Measurements from ENCODE around the gene GPI.
A peak's percentile ranks its signal among the peaks of the same experiment; 100 is the strongest.

The GPI gene

DNA sequence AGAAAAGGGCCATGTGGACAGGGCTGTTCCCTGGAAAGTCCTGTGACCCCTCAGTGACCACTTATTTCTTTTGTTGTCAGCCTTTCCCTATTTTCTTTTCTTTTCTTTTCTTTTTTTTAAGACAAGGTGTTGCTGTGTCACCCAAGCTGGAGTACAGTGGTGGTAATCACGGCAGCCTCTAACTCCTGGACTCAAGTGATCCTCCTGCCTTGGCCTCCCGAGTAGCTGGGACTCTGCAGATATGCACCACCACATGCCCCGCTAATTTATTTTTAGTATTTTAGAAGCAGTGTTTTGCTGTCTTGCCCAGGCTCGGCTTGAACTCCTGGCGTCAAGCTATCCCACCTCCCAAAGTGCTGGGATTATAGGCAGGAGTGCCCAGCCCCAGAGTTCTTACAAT, 1.1 kb upstream of the GPI start:
- Histone ChIP-seq H4K20me1 (ENCODE audit: insufficient read depth, low read length) (peaks cover 24% of the 10 kb centered on the region), H3K36me3 (replicated peaks; ENCODE audit: low read depth, low read length) (peaks cover 32% of the 10 kb centered on the region), H3K27ac (ENCODE audit: low read length) (no peak overlapping the region), H3K4me3 (ENCODE audit: low read length) (peak overlapping the region; percentile 91), H2AFZ (ENCODE audit: low read depth, low read length) (no peak overlapping the region), H3K79me2 (ENCODE audit: low read length) (peaks cover 39% of the 10 kb centered on the region), H3K27me3 (ENCODE audit: low read depth, low read length) (no peaks in the 10 kb centered on the region), H3K4me2 (ENCODE audit: low read length) (peak overlapping the region; percentile 80), H3K9ac (ENCODE audit: low read length) (0 out of 2 replicates have a peak overlapping the region, but pooled peaks have one; percentile 62), H3K4me1 (ENCODE audit: low read length) (peaks cover 33% of the 10 kb centered on the region), H3K9me3 (ENCODE audit: insufficient read depth, low read length) (no peaks in the 10 kb centered on the region)
- no peak for TF ChIP-seq EZH2phosphoT487 (IDR thresholded peaks at IDR 0.05; ENCODE audit: low read depth)
- TF ChIP-seq, protein P1, sequence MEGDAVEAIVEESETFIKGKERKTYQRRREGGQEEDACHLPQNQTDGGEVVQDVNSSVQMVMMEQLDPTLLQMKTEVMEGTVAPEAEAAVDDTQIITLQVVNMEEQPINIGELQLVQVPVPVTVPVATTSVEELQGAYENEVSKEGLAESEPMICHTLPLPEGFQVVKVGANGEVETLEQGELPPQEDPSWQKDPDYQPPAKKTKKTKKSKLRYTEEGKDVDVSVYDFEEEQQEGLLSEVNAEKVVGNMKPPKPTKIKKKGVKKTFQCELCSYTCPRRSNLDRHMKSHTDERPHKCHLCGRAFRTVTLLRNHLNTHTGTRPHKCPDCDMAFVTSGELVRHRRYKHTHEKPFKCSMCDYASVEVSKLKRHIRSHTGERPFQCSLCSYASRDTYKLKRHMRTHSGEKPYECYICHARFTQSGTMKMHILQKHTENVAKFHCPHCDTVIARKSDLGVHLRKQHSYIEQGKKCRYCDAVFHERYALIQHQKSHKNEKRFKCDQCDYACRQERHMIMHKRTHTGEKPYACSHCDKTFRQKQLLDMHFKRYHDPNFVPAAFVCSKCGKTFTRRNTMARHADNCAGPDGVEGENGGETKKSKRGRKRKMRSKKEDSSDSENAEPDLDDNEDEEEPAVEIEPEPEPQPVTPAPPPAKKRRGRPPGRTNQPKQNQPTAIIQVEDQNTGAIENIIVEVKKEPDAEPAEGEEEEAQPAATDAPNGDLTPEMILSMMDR (IDR thresholded peaks at IDR 0.05; ENCODE audit: low read depth, low read length), result no peak

DNA sequence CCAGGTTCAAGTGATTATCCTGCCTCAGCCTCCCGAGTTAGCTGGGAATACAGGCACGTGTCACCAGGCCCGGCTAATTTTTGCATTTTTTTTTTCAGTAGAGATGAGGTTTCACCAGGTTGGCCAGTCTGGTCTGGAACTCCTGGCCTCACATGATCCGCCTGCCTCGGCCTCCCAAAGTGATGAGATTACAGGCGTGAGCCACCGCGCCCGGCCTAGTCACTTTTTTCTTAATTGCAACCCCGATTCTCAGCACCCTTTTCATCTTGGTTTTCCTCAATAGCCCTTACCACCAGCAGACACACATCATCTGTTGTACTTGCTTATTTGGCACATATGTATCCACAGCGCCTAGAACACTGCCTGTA, 550 bp upstream of the GPI start:
- peak overlapping the region; percentile 62 for H3K9ac ChIP-seq (ENCODE audit: low read length)

DNA sequence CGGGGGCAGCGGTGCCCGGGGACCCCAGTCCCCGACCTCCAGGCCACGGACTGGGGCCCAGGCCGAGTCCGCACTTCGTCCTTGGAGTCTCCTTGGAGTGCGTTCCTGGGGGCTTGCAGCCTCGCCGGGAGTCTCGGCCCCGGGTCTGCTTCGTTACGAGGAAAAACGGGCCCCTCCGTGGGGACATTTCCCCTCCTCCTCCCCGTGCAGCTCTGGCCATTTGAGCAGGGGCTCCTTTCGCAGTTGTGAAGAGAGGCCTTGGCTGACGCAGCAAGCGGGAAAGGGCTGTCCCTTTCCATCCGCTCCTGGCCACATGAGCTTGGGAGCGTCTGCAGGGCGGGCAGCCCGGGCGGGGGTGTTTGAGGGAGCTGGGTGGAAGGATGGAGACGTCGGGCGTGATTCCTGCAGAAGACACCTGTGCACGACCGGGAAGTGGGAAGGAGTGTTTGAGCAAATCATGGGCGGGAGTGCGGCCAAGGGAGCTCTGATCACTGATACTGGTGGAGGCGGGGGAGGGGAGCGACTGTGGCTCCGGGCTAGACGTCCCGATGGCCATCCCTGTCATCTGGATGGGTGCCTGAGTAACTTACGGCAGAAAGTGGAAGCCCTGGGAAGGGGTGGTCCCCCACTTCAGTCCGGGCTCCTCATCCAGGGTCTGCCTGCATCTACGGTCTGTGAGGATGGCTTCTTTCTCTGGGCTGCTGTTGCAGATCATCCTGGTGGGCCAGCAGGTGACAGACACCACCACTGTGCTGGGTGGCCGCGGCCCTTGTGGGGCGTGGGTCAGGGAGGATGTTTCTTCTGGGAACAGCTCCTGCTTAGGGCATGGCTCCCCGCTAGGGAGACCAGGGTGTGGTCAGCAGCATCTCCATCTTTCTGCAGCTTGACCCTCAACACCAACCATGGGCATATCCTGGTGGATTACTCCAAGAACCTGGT, 736 bp downstream of the GPI start:
- H2AFZ ChIP-seq (ENCODE audit: low read depth, low read length), result peak overlapping the region; percentile 32; the same call in 1 of the 2 replicates
- H3K9ac ChIP-seq (ENCODE audit: low read length), result peak overlapping the region; percentile 94
- H3K36me3 ChIP-seq (replicated peaks; ENCODE audit: low read depth, low read length), result peaks cover 49% of the 10 kb centered on the region
- TF ChIP-seq EZH2phosphoT487 (IDR thresholded peaks at IDR 0.05; ENCODE audit: low read depth), result no peak
- TF ChIP-seq, protein P1 (IDR thresholded peaks at IDR 0.05; ENCODE audit: low read depth, low read length), result no peak
- peak overlapping the region; percentile 99 for H3K4me2 ChIP-seq (ENCODE audit: low read length)
- H3K27ac ChIP-seq (ENCODE audit: low read length), result peak overlapping the region; percentile 39
- H3K9me3 ChIP-seq (ENCODE audit: insufficient read depth, low read length), result no peaks in the 10 kb centered on the region
- peak overlapping the region; percentile 91 for H3K4me3 ChIP-seq (ENCODE audit: low read length)
- H3K79me2 ChIP-seq (ENCODE audit: low read length), result peaks cover 57% of the 10 kb centered on the region
- peaks cover 20% of the 10 kb centered on the region for H3K4me1 ChIP-seq (ENCODE audit: low read length)
- peaks cover 30% of the 10 kb centered on the region for H4K20me1 ChIP-seq (ENCODE audit: insufficient read depth, low read length)
- H3K27me3 ChIP-seq (ENCODE audit: low read depth, low read length), result no peaks in the 10 kb centered on the region

More for the DNA sequence above, 550 bp upstream of the GPI start:
- H3K9me3 ChIP-seq (ENCODE audit: insufficient read depth, low read length), result no peaks in the 10 kb centered on the region
- peak overlapping the region; percentile 68; the same call in 1 of the 2 replicates for H2AFZ ChIP-seq (ENCODE audit: low read depth, low read length)
- H3K27ac ChIP-seq (ENCODE audit: low read length), result 0 out of 2 replicates have a peak overlapping the region, but pooled peaks have one; percentile 13
- TF ChIP-seq, protein P1 (IDR thresholded peaks at IDR 0.05; ENCODE audit: low read depth, low read length), result no peak
- TF ChIP-seq EZH2phosphoT487 (IDR thresholded peaks at IDR 0.05; ENCODE audit: low read depth), result no peak
- peak overlapping the region; percentile 91 for H3K4me3 ChIP-seq (ENCODE audit: low read length)
- H3K4me2 ChIP-seq (ENCODE audit: low read length), result peak overlapping the region; percentile 80
- H3K27me3 ChIP-seq (ENCODE audit: low read depth, low read length), result no peaks in the 10 kb centered on the region
- H3K4me1 ChIP-seq (ENCODE audit: low read length), result peaks cover 32% of the 10 kb centered on the region
- H4K20me1 ChIP-seq (ENCODE audit: insufficient read depth, low read length), result peaks cover 24% of the 10 kb centered on the region
- H3K79me2 ChIP-seq (ENCODE audit: low read length), result peaks cover 45% of the 10 kb centered on the region
- H3K36me3 ChIP-seq (replicated peaks; ENCODE audit: low read depth, low read length), result peaks cover 37% of the 10 kb centered on the region

Measured in OCI-LY3 (cell line).